ENCODE measurements around the gene CHRDL1. TPM values are rescaled to one million over a fixed set of nuclear protein-coding genes. Genes with fewer than 3 reads are reported as not detected.

The CHRDL1 gene
- total RNA-seq, 1 donor from 2014 or later, result 19.7 TPM

GRCh38 chrX:110806145-110806544, 10.5 kb upstream of the CHRDL1 start:
- H3K27me3 Mint-ChIP-seq, result no peaks in the 10 kb centered on the region
- H3K9me3 Mint-ChIP-seq (ENCODE audit: low read depth), result no peaks in the 10 kb centered on the region
- TF ChIP-seq CTCF (IDR thresholded peaks at IDR 0.05; ENCODE audit: unreplicated experiment), result no peak
- H3K27ac Mint-ChIP-seq, result no peak overlapping the region
- no peak overlapping the region for H3K4me3 Mint-ChIP-seq (ENCODE audit: low read depth)
- H3K4me1 Mint-ChIP-seq (ENCODE audit: low read depth), result peaks cover 19% of the 10 kb centered on the region
- DNase-seq (ENCODE audit: low spot score, unreplicated experiment), result no peak
- no peaks in the 10 kb centered on the region for H3K36me3 Mint-ChIP-seq (ENCODE audit: insufficient read depth)

- Mint-ChIP-seq H3K27ac (no peak overlapping the region), H3K4me3 (ENCODE audit: low read depth) (no peak overlapping the region), H3K4me1 (ENCODE audit: low read depth) (peaks cover 19% of the 10 kb centered on the region), H3K9me3 (ENCODE audit: low read depth) (no peaks in the 10 kb centered on the region), H3K27me3 (no peaks in the 10 kb centered on the region), H3K36me3 (ENCODE audit: insufficient read depth) (no peaks in the 10 kb centered on the region)
- no peak for TF ChIP-seq CTCF (IDR thresholded peaks at IDR 0.05; ENCODE audit: unreplicated experiment)
- DNase-seq (ENCODE audit: low spot score, unreplicated experiment), result no peak
These were observed 9.7 kb upstream of the CHRDL1 start for GRCh38 chrX:110805303-110805702.

- Mint-ChIP-seq H3K4me3 (ENCODE audit: low read depth) (no peak overlapping the region), H3K27ac (no peak overlapping the region), H3K27me3 (no peaks in the 10 kb centered on the region), H3K9me3 (ENCODE audit: low read depth) (no peaks in the 10 kb centered on the region), H3K36me3 (ENCODE audit: insufficient read depth) (no peaks in the 10 kb centered on the region), H3K4me1 (ENCODE audit: low read depth) (peaks cover 19% of the 10 kb centered on the region)
- no peak for TF ChIP-seq CTCF (IDR thresholded peaks at IDR 0.05; ENCODE audit: unreplicated experiment)
- no peak for DNase-seq (ENCODE audit: low spot score, unreplicated experiment)
These were observed 8.8 kb upstream of the CHRDL1 start for GRCh38 chrX:110804446-110804845.

- DNase-seq (ENCODE audit: low spot score, unreplicated experiment), result no peak
- Mint-ChIP-seq H3K36me3 (ENCODE audit: insufficient read depth) (no peaks in the 10 kb centered on the region), H3K27ac (no peak overlapping the region), H3K9me3 (ENCODE audit: low read depth) (no peaks in the 10 kb centered on the region), H3K27me3 (no peaks in the 10 kb centered on the region), H3K4me3 (ENCODE audit: low read depth) (no peak overlapping the region), H3K4me1 (ENCODE audit: low read depth) (peaks cover 19% of the 10 kb centered on the region)
- no peak for TF ChIP-seq CTCF (IDR thresholded peaks at IDR 0.05; ENCODE audit: unreplicated experiment)
These were observed 7.9 kb upstream of the CHRDL1 start for GRCh38 chrX:110803506-110803905.

- Mint-ChIP-seq H3K36me3 (ENCODE audit: insufficient read depth) (peaks cover 1% of the 10 kb centered on the region), H3K4me1 (ENCODE audit: low read depth) (peaks cover 7% of the 10 kb centered on the region), H3K9me3 (ENCODE audit: low read depth) (no peaks in the 10 kb centered on the region), H3K27ac (peak overlapping the region; percentile 85), H3K4me3 (ENCODE audit: low read depth) (peak overlapping the region; percentile 84), H3K27me3 (peaks cover 29% of the 10 kb centered on the region)
- no peak for DNase-seq (ENCODE audit: low spot score, unreplicated experiment)
- no peak for TF ChIP-seq CTCF (IDR thresholded peaks at IDR 0.05; ENCODE audit: unreplicated experiment)
These were observed 735 bp upstream of the CHRDL1 start for GRCh38 chrX:110796407-110796697.
